ENCODE measurements around the gene ARHGAP42.
A peak's percentile ranks its signal among the peaks of the same experiment; 100 is the strongest.

ARHGAP42 gene

DNA sequence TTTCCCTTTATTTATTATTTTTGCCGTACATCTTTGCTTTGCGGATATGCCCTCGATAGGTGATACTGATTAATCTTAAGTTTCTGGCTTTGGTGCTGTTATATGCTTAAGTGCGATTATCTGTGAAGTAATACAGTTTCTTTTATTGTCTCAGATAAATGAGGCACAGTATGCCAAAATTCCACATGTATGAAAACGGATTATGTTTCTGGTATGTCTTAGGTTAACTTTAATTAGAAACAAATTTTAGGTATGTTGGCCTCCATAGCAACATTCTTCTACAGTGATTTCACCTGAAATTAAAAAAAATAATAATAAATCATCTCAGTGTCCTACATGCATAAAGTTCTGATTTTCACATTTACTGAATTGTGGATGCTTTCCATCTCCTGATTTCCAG is 119.2 kb downstream of the ARHGAP42 start:
- DNase-seq, result no peak

DNA sequence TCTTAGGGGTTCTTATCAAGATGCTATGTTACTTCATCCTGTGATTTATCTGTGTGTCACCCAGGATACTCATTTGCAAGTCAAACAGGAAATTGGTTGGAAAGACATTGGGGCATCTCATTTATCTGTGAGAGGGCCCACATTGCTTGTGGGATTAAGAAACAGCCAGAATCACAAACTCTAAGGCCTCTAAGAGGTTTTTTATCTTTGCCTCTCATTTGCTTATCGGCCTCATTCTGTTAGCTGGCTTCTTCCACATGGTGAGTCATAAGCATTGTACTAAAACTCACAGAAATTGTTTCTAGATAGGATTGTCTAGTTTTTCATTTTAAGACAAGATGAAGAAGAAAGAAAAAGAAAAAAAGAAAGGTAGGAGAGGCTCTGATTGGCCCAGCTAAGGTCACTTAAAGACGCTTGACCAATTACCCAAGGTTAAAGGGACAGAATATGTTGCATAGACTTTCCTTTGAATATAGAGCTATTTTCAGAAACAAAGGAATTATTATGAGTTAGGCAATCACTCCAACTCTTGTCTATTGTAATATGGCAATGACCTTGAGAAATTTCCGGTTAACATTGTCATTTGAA is 121.9 kb downstream of the ARHGAP42 start:
- no peak for DNase-seq

DNA sequence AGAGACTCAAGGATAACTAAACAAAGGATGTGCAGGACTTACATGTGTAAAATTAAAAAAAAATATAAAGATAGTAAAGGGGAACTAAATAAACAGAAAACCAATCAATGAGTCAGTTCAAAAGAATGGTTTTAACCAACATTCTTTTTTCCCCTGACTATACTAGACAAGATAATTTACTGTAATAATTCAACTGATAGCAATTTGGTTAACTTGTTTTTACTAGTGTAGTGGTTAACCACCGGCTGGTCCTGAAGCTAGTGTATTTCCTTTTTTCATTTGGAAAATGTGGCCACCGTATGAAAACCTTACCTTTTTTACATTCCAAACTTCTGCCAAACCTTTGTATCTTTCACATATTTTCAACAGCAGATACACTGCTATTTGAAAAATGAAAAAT is 123.1 kb downstream of the ARHGAP42 start:
- no peak for DNase-seq

DNA sequence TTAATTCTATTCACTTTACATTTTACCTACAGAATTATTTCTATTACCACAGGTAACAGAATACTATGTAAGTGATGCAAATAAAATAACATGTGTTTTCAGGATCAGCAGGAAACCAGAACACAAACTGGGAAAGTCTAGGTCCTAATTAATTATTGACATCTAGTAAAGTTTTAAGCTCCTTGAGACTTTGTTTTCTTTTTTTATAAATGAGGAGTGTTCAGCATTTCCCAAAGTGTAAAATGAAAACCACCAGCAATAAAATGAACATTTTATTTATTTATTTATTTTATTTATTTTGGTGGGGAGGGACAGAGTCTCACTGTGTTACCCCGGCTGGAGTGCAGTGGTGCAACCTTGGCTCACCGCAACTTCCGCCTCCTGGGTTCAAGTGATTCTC is 123.6 kb downstream of the ARHGAP42 start:
- DNase-seq, result no peak

DNA sequence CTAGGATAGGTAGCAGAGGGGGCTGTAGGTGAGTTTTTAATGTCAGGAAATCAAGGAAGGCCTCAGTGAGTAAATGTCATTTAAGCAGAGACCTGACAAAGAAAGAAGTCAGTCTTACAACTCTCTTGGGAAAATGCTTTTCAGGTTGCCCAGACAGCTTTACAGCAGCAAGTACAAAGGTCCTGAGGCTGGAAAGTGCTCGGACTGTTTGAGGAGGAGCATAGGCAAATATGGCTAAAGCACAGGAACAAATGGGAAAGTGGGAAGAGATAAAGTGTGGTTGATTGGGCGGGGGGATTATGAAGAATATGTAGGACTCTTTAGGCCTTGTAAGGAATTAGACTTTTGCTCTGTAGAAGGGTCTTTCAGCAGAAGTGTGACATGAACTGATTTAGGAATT is 125.4 kb downstream of the ARHGAP42 start:
- DNase-seq, result no peak

DNA sequence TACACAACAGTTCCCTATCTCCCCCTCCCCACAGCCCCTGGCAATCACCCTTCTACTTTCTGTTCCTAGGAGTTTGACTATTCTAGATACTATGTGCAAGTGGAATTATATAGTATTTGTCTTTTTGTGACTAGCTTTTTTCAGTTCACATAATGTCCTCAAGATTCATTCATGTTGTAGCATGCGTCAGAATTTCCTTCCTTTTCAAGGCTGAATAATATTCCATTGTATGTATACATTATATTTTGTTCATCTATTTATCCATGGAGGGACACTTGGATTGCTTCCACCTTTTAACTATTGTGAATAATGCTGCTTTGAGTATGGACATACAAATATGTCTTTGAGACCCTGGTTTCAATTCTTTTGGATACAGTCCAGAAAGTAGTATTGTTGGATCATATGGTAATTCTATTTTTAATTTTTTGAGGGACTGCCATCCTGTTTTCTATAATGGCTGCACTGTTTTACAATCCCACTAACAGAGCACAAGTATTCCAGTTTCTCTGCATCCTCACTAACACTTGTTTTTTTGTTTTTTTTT is 128.8 kb downstream of the ARHGAP42 start:
- no peak for DNase-seq

DNA sequence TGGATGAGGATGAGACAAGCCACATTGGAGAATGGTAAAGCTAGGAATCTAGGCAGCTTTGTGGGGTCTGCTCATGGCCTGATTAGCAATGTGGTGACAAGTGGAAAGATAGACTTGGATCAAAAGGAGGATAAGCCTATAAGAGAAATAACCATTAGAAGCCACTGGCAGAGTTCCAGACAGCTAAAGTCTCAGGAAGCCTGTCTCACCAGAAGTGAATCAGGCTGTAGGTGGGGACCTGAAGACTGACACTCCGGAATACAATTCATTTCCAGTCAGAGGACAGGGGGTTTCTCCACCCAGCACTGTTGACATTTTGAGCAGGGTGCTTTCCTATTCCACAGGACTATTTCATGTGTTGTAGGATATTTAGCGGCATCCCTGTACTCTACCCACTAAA is 129.7 kb downstream of the ARHGAP42 start:
- no peak for DNase-seq

DNA sequence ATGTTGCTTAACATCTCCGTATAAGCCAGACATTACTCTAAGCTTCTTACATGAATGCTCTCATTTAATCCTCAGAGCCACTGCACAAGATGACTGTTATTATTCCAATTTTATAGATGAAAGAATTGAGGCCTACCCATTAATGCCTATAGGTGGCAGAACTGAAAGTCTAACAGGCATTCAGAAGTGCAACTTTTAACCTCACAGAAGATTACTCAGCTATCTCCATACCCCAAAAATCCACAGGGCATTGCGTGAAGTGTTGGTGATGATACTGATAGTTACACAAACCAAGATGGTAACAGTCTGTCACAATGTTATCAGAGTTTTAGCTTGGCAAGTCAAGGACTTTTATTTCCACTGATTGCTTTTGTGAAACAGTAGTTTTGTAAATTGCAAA is 130.5 kb downstream of the ARHGAP42 start:
- no peak for DNase-seq

DNA sequence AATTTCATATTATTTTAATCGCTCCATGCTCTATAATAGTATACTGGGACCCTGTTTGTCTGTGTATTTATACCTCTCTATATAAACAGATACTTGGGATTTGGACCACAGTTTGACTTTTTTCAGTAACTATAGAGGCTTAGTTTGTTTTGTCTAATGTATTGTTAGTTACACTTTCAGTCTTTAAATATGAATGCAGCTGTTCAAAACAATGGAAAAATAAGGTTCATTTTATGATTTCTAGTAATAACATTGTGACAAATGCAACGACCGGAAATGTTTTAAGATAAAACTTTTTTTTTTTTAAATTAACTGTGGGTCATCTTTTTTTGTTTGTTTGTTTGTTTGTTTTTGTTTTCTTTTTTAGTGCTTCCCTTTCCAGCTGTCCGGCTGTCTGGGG is 133.5 kb downstream of the ARHGAP42 start:
- no peak for DNase-seq

DNA sequence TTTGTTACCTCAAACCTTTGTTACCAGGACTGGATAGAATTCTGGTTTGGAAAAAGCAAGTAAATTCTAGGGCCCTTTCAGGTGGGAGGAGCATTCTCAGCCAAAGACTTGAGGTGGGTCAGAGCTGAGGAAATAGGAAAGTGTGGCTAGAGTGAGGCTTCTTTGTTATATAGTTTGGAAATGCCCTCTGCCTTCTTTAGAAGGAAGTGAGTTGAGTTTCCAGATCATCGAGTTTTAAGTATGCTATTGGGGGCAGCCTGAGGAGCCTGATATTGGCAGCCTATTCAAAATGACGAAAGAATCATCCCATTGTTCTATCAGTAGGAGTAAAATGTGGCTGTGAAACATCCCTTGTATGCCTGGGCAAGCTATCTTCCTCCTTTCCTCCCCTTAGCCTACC is 134.1 kb downstream of the ARHGAP42 start:
- DNase-seq, result no peak

DNA sequence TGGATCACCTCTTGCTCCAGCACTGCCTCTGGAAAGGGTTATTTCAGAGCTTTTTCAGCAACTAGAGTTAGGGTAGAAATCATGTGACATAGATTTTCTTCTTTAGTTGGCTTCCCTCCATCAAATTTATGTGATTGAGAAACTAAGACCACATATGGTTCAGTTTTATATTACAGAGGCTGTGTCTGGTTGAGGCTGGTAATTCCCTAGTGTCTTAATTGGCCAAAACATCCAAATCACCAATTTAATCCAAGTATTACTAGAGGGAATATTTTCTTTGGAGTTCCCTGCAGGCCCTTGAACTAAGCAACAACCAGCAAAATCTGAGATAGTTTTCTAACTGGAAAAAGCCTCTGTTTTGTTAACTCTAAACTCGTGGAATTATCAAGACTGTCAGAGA is 136.3 kb downstream of the ARHGAP42 start:
- no peak for DNase-seq

DNA sequence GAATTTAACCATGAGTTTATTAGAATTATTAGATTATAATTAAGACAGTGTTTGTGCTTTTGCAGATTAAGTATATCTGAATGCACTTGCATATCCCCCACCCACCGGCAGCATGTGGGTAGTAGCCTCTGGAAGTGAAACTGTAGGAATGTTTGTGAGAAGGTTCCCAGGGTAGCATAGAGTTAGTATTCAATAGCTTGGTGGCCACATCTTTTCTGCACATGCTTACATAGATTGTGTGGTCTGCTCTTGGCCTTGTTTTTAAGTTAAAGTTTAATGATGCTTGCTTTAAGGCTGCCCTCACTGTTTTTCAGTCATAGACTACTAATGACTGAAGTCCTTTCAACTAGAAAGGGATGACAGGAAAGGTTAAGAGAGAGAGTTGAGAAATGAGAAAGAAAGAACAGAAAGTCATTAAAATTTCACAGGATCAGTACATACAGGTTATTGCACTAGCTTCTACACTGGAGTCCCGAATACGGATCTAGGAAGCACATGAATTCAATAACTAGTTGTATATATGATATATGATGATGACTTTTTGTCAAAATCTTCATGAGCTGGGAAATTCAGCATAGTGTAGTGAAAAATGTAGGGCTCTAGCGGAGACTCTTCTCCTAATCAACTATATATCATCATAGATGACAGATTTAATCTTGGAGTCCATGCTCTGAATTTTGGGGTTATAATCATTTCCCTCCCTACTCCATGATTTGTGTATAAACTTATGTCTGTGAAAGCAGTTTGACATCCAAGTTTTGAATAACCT is 137.1 kb downstream of the ARHGAP42 start:
- DNase-seq, result no peak

DNA sequence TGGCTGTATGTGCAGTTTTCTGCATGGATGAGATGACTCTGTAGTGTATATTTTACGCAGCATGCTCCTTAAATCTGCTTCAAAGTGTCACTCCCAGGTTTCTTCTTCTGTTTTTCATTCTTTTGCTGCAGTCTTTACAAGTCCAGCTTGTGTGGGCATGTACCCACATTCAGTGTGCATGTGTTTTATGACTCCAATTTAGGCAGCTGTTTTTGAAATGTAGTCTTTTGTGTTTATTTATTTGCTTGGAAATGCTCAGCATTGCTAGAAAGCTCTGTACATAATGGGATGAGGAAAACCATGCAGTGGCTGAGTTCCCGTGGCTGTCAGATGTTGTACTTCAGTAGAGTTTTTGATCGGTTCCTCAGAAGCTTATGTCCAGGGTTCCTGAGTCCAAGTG is 138.5 kb downstream of the ARHGAP42 start:
- no peak for DNase-seq

DNA sequence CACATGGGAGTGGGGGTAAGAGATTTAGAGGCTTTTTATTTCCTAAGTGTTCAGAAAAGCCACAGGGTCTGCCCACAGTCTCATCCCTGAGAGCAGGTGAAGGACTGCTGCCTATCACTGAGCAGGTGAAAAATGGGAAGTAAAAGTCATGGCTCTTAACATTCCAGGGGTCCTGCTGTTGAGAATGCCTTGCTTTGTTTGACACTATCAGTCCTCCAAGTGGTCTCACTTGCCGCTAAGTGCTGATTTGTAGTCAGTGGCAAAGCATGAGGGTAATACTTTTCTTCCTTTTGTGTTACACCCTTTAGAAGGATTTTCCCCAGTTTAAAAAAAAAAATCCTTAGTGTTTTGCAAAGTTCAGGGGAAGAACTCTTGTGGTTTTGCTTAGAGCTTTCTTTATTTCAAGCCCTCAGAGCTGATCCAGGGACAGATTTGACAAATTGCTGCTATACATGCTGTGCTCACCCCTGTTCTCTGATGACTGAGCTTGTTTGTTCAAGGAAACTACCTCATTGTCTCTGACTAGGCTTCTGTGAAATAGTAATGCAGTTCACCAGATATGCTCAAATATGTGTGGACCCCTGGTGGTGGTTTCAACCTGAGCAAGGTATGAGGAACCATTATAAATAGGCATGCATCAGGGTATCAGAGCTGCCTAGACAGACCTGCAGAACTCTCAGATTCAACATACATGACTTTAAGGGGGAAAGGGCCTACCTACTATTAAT is 141.0 kb downstream of the ARHGAP42 start:
- peak in 1 of 5 experiments; percentile 0 for DNase-seq

DNA sequence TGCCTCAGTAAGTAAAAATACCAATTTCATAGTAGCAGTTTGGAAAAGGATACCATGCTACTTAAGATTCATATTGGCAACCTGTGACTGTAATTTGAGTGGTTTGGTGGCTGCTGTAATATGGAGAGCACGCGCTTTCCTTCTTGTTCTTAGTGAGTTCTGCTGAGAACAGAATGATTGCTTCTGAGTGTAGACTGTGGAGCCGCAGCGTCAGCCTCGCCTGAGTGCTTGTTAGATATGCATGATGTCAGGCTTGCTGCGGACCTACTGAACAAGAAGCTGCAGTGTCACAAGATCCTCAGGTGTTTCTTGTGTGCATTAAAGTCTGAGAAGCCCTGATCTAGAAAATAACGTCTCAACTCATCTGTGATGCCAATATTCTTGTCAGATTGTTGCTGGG is 143.2 kb downstream of the ARHGAP42 start:
- no peak for DNase-seq

DNA sequence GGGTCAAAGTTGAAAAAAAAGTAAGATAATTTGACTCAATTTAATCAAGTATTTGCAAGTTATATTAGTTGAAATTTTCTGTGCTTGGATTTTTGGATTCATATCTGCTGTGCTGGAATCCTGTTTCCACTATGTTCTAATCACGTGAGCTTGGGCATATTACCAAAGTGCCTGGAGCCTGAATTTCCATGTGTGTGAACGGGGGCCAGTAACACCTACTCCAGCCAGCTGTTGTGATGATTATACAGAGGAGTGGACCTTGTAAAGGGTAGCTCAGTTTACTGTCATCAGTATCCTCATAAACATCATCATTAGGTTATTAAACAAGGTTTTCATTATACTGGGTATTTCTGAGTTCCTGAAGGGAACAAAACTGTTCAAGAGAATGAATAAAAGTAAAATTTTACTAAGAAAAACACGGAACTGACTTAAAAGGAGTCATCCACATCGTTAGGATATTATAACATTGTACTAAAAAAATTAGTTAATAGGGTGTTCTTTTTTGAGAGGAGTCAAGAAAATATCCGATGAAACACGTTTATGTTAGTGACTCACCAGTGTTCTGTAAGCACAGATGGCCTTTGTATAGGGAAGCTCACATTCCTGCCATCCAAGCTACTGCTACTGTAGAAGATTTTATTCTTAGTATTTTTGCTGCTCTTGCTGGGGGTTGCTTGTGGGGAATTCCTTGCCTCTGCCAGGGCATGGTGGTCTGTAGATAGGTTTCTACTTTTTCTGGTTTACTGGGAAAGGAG is 144.1 kb downstream of the ARHGAP42 start:
- DNase-seq, result no peak

DNA sequence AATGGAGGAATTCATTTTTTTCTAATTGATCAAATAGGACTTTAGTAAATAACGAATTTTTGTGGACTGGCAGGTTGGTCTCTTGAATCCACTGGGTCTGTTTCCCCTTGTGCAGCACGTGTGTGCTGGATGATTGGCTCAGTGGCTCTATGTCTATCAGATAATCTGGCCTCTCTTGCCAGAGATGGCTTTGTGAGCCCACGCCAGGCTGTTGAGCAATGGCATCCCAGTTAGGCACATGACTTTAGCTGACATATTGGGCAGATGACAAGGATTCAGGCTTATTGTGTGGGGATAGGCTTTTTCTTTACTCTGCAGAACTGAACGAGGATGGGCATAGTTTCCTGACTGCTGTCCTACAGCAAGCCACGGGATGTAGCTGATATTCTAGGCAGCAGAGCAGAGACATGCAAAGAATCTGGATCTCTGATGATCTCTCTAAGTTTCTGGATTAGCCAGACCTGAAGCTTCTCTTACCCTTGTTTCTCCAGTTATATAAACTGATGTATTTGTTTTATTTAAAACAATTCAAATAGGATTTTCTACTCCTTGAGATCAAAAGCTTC is 144.9 kb downstream of the ARHGAP42 start:
- no peak for DNase-seq

DNA sequence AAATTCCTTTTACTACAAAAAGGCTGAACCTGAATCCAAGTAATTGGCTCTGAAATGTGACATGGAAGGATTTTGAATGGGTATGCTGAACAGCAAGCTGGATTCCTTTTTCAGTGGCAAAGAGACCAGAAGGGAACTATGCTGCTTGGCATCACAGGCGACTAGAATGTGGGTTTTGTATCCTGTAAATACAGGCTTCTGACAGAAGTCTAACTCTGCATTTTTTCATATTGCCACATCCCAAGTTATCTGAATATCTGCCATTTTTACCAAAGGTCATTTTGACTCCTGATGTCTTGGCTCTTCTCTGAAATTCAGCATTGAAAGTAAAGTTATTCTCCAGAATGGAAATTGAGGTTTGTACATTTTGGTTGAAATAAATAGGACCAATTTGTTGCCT is 145.7 kb downstream of the ARHGAP42 start:
- no peak for DNase-seq

DNA sequence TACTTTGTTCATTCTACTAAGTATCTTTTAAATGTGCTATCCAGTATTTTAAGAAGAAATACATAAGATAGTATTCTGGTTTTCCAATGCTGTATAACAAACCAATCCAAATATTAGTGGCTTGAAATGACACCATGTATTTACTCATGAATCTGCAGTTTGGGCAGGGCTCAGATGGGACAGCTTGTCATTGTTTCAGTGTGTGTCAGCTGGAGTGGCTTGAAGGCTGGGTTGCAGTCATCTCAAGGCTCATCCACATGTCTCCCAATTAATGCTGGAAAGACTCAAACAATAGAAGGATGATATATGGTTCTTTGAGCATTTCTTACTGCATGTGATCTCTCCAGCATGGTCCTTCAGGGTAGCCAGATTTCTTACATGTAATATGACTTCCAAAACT is 146.2 kb downstream of the ARHGAP42 start:
- DNase-seq, result no peak

DNA sequence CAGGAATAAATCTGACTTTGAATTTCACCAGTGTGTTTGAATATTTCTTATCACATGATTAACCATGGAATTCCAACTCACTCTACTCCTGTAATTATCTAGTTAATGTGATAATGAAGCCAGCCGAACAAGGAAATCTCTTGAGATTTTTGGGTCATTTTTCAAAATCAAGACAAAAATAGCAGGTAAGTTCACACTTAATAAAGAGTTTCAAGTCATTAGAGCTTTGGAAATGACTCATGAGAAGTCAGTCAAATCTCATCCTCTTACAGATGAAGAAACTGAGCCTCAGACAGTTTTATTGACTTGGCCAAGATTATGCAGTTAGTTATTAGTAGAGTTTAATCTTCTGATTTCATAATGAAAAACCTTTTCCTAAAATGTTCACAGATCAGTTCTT is 148.8 kb downstream of the ARHGAP42 start:
- no peak for DNase-seq

DNA sequence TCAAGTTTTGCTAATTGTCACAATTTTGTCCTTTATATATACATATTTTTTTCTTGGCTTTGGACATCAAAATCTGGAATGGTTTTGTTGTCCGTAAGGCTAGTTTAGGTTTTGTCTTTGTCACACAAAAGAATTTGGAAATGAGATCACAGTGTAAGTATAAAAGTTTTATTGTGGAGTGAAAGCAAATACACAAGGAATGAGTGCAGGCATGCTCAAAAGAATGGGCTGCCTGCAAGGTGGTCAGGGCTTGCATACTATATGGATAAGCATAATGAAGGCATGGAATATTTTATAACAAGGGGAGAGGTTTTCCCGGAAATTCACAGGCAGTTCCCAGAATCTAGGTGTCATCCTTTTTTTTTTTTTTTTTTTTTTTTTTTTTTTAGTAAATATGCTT is 150.2 kb downstream of the ARHGAP42 start:
- DNase-seq, result no peak

DNA sequence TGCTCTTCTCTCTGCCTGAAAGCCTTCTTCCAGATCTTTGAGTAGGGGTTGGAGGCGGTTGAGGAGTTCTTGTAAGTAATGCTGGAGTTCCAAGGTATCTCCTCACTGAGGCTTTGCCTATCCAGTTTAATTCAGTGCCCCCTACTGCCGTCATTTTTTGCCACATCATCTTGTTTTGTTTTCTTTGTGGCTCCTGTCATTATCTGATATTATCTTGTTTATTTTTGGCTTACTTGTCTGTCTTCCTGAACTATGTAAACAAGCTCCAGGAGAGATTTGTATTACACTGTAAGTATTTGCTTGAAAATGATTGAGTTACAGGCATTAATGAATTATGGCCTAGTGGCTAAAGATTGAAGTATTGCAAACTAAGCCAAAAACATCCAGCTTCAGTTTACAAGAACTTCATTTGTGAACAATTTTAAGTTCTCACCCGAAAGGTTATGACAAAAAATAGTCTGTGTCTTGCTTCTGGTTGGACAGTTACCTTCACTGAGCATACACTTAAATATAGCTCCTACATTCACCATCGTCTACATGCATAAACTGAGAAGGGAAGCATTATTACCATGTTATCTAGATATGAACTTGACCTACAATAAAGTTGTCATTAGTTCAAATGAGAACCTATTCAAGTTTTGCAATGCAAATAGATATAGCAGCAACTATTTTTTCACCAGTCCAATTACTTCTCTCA is 154.8 kb downstream of the ARHGAP42 start:
- no peak for DNase-seq
